IMR-90 (cell line): ENCODE data around the gene WBP2NL. TPM values are rescaled to one million over a fixed set of nuclear protein-coding genes. Genes with fewer than 3 reads are reported as not detected.

Experiments
- ATAC-seq: fragments of 200-7000 bp; cut with Tn5 transposase; 2 replicates; pipeline ENCODE4 v1.9.1; 2020; ENCODE audit warnings: low read depth, mild to moderate bottlenecking, moderate library complexity
- BruUV-seq: library from RNA; stranded (reverse); fragments of 400-500 nt; replicated peaks from 2 replicates; lab custom pipeline; 2021; lab: Mats Ljungman, UMichigan
- CTCF ChIA-PET: fragments of 300-600 bp; formaldehyde crosslinking; extraction: SDS; loops from one replicate; lab custom pipeline; 2021; ENCODE audit warnings: antibody characterized with exemption; lab: Yijun Ruan, JAX
- POLR2A ChIA-PET: fragments of 300-600 bp; sonication (Branson Sonifier 250); formaldehyde crosslinking; loops from one replicate; lab custom pipeline; 2022; ENCODE audit warnings: antibody characterized with exemption; ENCODE audit not compliant: unreplicated experiment; lab: Charles Lee
- DNase-seq: peaks from one replicate; pipeline ENCODE4 v3.0.0; 2013
- H2AFZ ChIP-seq: replicated peaks from 2 replicates; pipeline ENCODE3; 2013; ENCODE audit warnings: low read length, mild to moderate bottlenecking; ENCODE audit not compliant: poor library complexity
- H2AK5ac ChIP-seq: 2 replicates; pipeline ENCODE4 v1.6.1; 2013; ENCODE audit warnings: low read depth, low read length, inconsistent platforms
- H2AK9ac ChIP-seq: replicated peaks from 2 replicates; pipeline ENCODE3; 2013; ENCODE audit warnings: mild to moderate bottlenecking, low read depth, low read length, moderate library complexity; ENCODE audit not compliant: poor library complexity
- H2BK120ac ChIP-seq: 2 replicates; pipeline ENCODE4 v1.6.1; 2013; ENCODE audit warnings: low read depth, low read length, inconsistent platforms
- H2BK15ac ChIP-seq: 3 replicates; pipeline ENCODE4 v1.6.1; 2013; ENCODE audit warnings: low read depth, low read length, inconsistent platforms
- H2BK20ac ChIP-seq: 2 replicates; pipeline ENCODE4 v1.6.1; 2013; ENCODE audit warnings: low read depth, mild to moderate bottlenecking, inconsistent platforms, low read length, moderate library complexity
- H2BK5ac ChIP-seq: 2 replicates; pipeline ENCODE4 v1.6.1; 2013; ENCODE audit warnings: mild to moderate bottlenecking, low read depth, low read length, inconsistent platforms; ENCODE audit not compliant: poor library complexity, severe bottlenecking
- H3K14ac ChIP-seq: replicated peaks from 2 replicates; pipeline ENCODE4 v1.6.1; 2013; ENCODE audit warnings: low read depth, low read length, inconsistent platforms
- H3K18ac ChIP-seq: 2 replicates; pipeline ENCODE4 v1.6.1; 2013; ENCODE audit warnings: low read depth, low read length, control low read depth
- H3K23ac ChIP-seq: 2 replicates; pipeline ENCODE4 v1.6.1; 2013; ENCODE audit warnings: low read depth, low read length, inconsistent platforms
- H3K27ac ChIP-seq: 2 replicates; pipeline ENCODE4 v1.5.1; 2013; ENCODE audit warnings: mild to moderate bottlenecking, control low read depth, low read length; ENCODE audit not compliant: insufficient read depth
- H3K27me3 ChIP-seq: 2 replicates; pipeline ENCODE4 v1.6.1; 2013; ENCODE audit warnings: low read length; ENCODE audit not compliant: control insufficient read depth, insufficient read depth
- H3K36me3 ChIP-seq: 2 replicates; pipeline ENCODE4 v1.6.1; 2013; ENCODE audit warnings: low read length, mixed read lengths; ENCODE audit not compliant: control insufficient read depth, insufficient read depth
- H3K4ac ChIP-seq: 2 replicates; pipeline ENCODE4 v1.6.1; 2013; ENCODE audit warnings: low read depth, low read length, inconsistent platforms
- H3K4me1 ChIP-seq: 2 replicates; pipeline ENCODE4 v1.6.1; 2013; ENCODE audit warnings: low read length, mixed read lengths; ENCODE audit not compliant: control insufficient read depth, insufficient read depth
- H3K4me2 ChIP-seq: 2 replicates; pipeline ENCODE4 v1.6.1; 2013; ENCODE audit warnings: low read depth, mild to moderate bottlenecking, control low read depth, low read length, moderate library complexity
- H3K4me3 ChIP-seq: 2 replicates; pipeline ENCODE4 v1.5.1; 2013; ENCODE audit warnings: low read depth, mild to moderate bottlenecking, control low read depth, low read length, moderate library complexity; ENCODE audit not compliant: insufficient read depth
- H3K56ac ChIP-seq: 2 replicates; pipeline ENCODE4 v1.6.1; 2013; ENCODE audit warnings: low read length, inconsistent platforms; ENCODE audit not compliant: insufficient read depth; ENCODE audit errors: extremely low read depth
- H3K79me1 ChIP-seq, 2 experiments: 2 replicates each; pipeline ENCODE4 v1.6.1; 2013; ENCODE audit warnings: low read length in 2 of 2, inconsistent platforms in 1 of 2, low read depth in 1 of 2
- H3K9ac ChIP-seq: 2 replicates; pipeline ENCODE4 v1.6.1; 2013; ENCODE audit warnings: low read depth, low read length, control low read depth
- H3K9me1 ChIP-seq: 2 replicates; pipeline ENCODE4 v1.6.1; 2013; ENCODE audit warnings: low read length, inconsistent platforms; ENCODE audit not compliant: insufficient read depth
- H3K9me3 ChIP-seq: 2 replicates; pipeline ENCODE4 v1.6.1; 2013; ENCODE audit warnings: low read length; ENCODE audit not compliant: control insufficient read depth, insufficient read depth
- H4K20me1 ChIP-seq: 2 replicates; pipeline ENCODE4 v1.6.1; 2013; ENCODE audit warnings: low read length, inconsistent platforms; ENCODE audit not compliant: insufficient read depth
- H4K5ac ChIP-seq: 2 replicates; pipeline ENCODE4 v1.6.1; 2013; ENCODE audit warnings: mild to moderate bottlenecking, low read depth, low read length, control low read depth
- H4K8ac ChIP-seq, 2 experiments: 2 replicates each; pipeline ENCODE4 v1.6.1; 2013; ENCODE audit warnings: low read depth in 2 of 2, low read length in 2 of 2, control low read depth in 1 of 2, inconsistent platforms in 1 of 2
- H4K91ac ChIP-seq: 2 replicates; pipeline ENCODE4 v1.6.1; 2013; ENCODE audit warnings: low read depth, low read length, inconsistent platforms; ENCODE audit not compliant: insufficient read depth
- BHLHE40 ChIP-seq: fragments of 150-350 bp; IDR thresholded peaks from 2 replicates; pipeline ENCODE4 v1.6.1; 2016; ENCODE audit warnings: mild to moderate bottlenecking, low read depth, low read length
- CHD1 ChIP-seq: IDR thresholded peaks from 2 replicates; pipeline ENCODE4 v1.6.1; 2012; ENCODE audit warnings: low read depth, low read length, improper control_type of control experiment
- FOS ChIP-seq: fragments of 150-350 bp; IDR thresholded peaks from 2 replicates; pipeline ENCODE4 v1.6.1; 2016; ENCODE audit warnings: low read depth, low read length
- MAZ ChIP-seq: IDR thresholded peaks from 2 replicates; pipeline ENCODE4 v1.6.1; 2012; ENCODE audit warnings: low read depth, mild to moderate bottlenecking, low read length, improper control_type of control experiment, moderate library complexity, borderline replicate concordance
- MXI1 ChIP-seq: IDR thresholded peaks from 2 replicates; pipeline ENCODE4 v1.6.1; 2012; ENCODE audit warnings: low read depth, mild to moderate bottlenecking, low read length, moderate library complexity, borderline replicate concordance
- NFE2L2 ChIP-seq: fragments of 150-350 bp; IDR thresholded peaks from 2 replicates; pipeline ENCODE4 v1.6.1; 2016; ENCODE audit warnings: low read depth, mild to moderate bottlenecking, low read length
- RCOR1 ChIP-seq: IDR thresholded peaks from 2 replicates; pipeline ENCODE4 v1.6.1; 2012; ENCODE audit warnings: mild to moderate bottlenecking, low read length, improper control_type of control experiment; ENCODE audit not compliant: insufficient replicate concordance
- SMC3 ChIP-seq: fragments of 150-350 bp; IDR thresholded peaks from 2 replicates; pipeline ENCODE4 v1.6.1; 2016; ENCODE audit warnings: low read depth, mild to moderate bottlenecking, antibody characterized with exemption, low read length, moderate library complexity
- WGBS, 2 experiments: methylation state at CpG; one replicate each; pipeline versions ENCODE4 v1.1.5 to v1.1.7; 2013; ENCODE audit warnings: missing lambda C conversion rate in 2 of 2; ENCODE audit not compliant: insufficient read length in 1 of 2; ENCODE audit errors: extremely low coverage in 2 of 2; 5-methylcytosine and 5-hydroxymethylcytosine counted together
- dilution Hi-C: fragments of 300-500 bp; cut with HindIII; formaldehyde crosslinking; loops from one replicate; pipeline ENCODE4 v1.14.3; 2018; ENCODE audit warnings: low sequenced_read_pairs; ENCODE audit not compliant: unreplicated experiment
- in situ Hi-C: fragments of 300-500 bp; cut with MboI; formaldehyde crosslinking; loops from 3 replicates; pipeline ENCODE4 v1.14.3; 2019; ENCODE audit warnings: low sequenced_read_pairs, inconsistent platforms, mixed read lengths
- intact Hi-C: fragments of 100-400 bp; cut with micrococcal nuclease; formaldehyde crosslinking; loops from 2 replicates; pipeline ENCODE4 v1.10.0; 2022
- polyA plus RNA-seq, 3 experiments: library from polyadenylated mRNA; depleted of rRNA; stranded (reverse); fragments of >200 nt; gene quantifications; 2 replicates each; pipeline ENCODE4 v1.2.3, GENCODE V29; 2012; ENCODE audit warnings: low replicate concordance in 1 of 3
- total RNA-seq: library from RNA; depleted of rRNA; stranded (reverse); fragments of >200 nt; gene quantifications from 2 replicates; pipeline ENCODE4 v1.2.3, GENCODE V29; 2012

WBP2NL gene
- total and polyA plus RNA-seq, 2 of the 4 experiments (the other 2 are of a cell fraction): not detected

DNA sequence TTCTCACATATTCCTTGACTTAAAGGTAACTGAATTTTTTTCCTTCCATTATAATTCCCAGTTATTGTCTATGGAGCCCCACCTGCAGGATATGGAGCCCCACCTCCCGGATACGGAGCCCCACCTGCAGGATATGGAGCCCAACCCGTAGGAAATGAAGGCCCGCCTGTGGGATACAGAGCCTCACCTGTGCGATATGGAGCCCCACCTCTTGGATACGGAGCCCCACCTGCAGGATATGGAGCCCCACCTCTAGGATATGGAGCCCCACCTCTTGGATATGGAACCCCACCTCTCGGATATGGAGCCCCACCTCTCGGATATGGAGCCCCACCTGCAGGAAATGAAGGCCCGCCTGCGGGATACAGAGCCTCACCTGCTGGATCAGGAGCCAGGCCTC is 28.1 kb downstream of the WBP2NL start:
- Histone ChIP-seq H3K36me3 (no peaks in the 10 kb centered on the region), H3K4me1 (peaks cover 3% of the 10 kb centered on the region), H3K9ac (no peak overlapping the region), H3K27ac (no peak overlapping the region), H3K56ac (no peak overlapping the region), H2BK5ac (no peak overlapping the region), H2BK120ac (no peak overlapping the region), H3K18ac (no peak overlapping the region), H3K4ac (no peak overlapping the region), H3K14ac (no peak overlapping the region), H4K8ac (no peak overlapping the region), H3K4me2 (no peak overlapping the region), H4K5ac (no peak overlapping the region), H3K9me3 (no peaks in the 10 kb centered on the region), H2AFZ (no peak overlapping the region), H3K23ac (no peak overlapping the region), H4K91ac (no peak overlapping the region), H2BK20ac (no peak overlapping the region), H2BK15ac (no peak overlapping the region), H3K9me1 (no peaks in the 10 kb centered on the region), H3K4me3 (no peak overlapping the region), H2AK9ac (no peak overlapping the region), H4K20me1 (no peaks in the 10 kb centered on the region), H2AK5ac (no peak overlapping the region), H3K79me1 (no peaks in the 10 kb centered on the region), H3K27me3 (peaks cover 5% of the 10 kb centered on the region; the same call in 1 of the 2 replicates)
- intact Hi-C loops: no loop called here
- DNase-seq (no peak), ATAC-seq (no peak)
- dilution Hi-C loops: no loop called here
- TF ChIP-seq MXI1: no peak
- TF ChIP-seq SMC3: no peak
- TF ChIP-seq RCOR1: no peak
- TF ChIP-seq BHLHE40: no peak
- TF ChIP-seq CHD1: no peak
- no peak for TF ChIP-seq MAZ
- TF ChIP-seq NFE2L2: no peak
- no peak for TF ChIP-seq FOS
- POLR2A ChIA-PET: no interaction called here
- in situ Hi-C loops: no loop called here
- WGBS, 2 experiments: 87% methylated on average over 3 of the region's 10 CpGs; no CpG with 5 or more reads in 1 of the 2 experiments
- CTCF ChIA-PET: no interaction called here
- BruUV-seq: no TSS peak
